DMS79 (cell line): ENCODE results near the gene ZNF175.
"Not testable (repeated sequence)": the region's sequence is repeated elsewhere in the genome, so short reads cannot be mapped to it uniquely, and the experiment has no call there.

ENCODE experiments used
- DNase-seq: peaks from one replicate; lab custom pipeline; 2025; lab: John Stamatoyannopoulos, UW

ZNF175 gene

GRCh38 chr19:51628153-51628939, 57.3 kb downstream of the ZNF175 start:
- DNase-seq: no peak

GRCh38 chr19:51630315-51630714, 59.2 kb downstream of the ZNF175 start, which contains the start of gene SIGLEC5:
Gene SIGLEC5, minus strand, starts transcription at chr19:51630401. Its CDS starts 66 bp downstream, at chr19:51630335.
- not testable (repeated sequence) for DNase-seq

GRCh38 chr19:51632126-51632525, 61.0 kb downstream of the ZNF175 start:
- DNase-seq: no peak

- DNase-seq: no peak
These were observed 66.4 kb downstream of the ZNF175 start for GRCh38 chr19:51637362-51637978.

- no peak for DNase-seq
These were observed 68.8 kb downstream of the ZNF175 start for GRCh38 chr19:51639916-51640315.

- no peak for DNase-seq
These were observed 69.3 kb downstream of the ZNF175 start for GRCh38 chr19:51640386-51640785.

- DNase-seq: no peak
These were observed 70.6 kb downstream of the ZNF175 start for GRCh38 chr19:51641648-51642047.
